Effector CD8-positive, alpha-beta T cell (primary cell): ENCODE results near the gene BRD9.
"Not testable (repeated sequence)": the region's sequence is repeated elsewhere in the genome, so short reads cannot be mapped to it uniquely, and the experiment has no call there.

Experiments used
- DNase-seq: peaks from one replicate; lab custom pipeline; 2025; lab: John Stamatoyannopoulos, UW
- total RNA-seq, 4 experiments: gene quantifications; one replicate each; lab custom pipeline; 2026; lab: John Stamatoyannopoulos, UW

Gene BRD9
- total RNA-seq, result 87.4 to 120 (median 106) reads per million in 4 experiments

DNA sequence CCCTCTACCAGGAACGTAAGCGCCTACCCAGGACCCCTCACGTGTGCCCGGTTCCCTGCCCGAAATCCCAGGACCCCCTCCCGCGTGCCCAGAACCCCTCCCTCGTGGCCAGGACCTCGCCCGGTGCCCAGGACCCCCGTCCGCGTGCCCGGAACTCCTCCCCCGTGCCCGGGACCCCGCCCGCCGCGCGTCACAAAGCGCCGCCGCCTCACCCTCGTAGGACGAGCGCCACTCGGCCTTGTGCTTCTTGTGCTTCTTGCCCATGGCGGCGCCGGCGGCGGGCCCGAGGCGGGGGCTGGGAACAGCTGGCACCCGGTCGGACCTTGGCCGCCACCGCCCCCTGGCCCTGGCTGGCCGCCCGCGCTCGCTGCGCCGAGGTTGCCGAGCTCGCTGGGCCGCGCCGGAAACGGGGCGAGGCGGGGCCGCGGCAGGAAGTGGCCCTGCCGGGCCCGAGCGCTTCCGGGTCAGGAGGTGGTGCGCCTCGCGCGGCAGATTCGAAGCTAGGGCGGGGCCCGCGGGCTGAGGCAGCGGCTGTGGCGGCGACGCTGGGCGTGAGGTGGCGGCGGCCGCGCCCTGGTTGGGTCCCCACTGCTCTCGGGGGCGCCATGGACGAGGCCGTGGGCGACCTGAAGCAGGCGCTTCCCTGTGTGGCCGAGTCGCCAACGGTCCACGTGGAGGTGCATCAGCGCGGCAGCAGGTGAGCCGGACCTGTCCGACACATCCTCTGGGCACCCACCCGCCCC, at the start of gene BRD9, which contains the start of gene TRIP13:
Gene BRD9 (minus strand): TSS at position 408 of the 743 bp plus-strand sequence. CDS start 144 bp downstream, at position 264.
Gene TRIP13 (plus strand): TSS at position 491 of the 743 bp plus-strand sequence. CDS start 115 bp downstream, at position 606.
- DNase-seq, result peak; percentile 61

DNA sequence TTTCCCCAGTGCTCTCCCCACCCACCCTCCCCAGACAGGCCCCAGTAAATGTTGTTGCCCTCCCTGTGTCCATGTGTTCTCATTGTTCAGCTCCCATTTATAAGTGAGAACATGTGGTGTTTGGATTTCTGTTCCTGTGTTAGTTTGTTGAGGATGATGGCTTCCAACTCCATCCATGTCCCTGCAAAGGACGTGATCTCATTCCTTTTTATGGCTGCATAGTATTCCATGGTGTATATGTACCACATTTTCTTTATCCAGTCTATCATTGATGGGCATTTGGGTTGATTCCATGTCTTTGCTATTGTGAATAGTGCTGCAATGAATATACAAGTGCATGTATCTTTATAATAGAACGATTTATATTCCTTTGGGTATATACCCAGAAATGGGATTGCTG, 48.1 kb upstream of the BRD9 start:
- DNase-seq, result not testable (repeated sequence)

DNA sequence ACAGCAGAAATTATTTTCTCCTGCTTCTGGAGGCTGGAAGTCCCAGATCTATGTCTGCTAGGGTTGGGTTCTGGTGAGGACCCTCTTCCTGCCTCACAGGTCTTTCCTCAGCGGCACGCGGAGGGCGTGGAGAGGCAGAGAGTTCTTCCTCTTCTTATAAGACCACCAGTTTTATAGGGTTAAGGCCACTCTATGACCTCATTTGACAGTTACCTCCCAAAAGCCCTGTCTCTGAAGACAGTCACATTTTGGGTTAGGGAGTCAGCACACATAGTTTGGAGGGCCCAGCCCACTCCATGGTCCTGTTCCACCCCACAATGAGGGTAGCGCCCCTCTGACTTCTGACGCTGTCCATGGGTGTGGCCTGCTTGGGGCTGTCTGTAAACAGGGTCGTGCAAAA, 46.8 kb upstream of the BRD9 start:
- DNase-seq, result no peak

DNA sequence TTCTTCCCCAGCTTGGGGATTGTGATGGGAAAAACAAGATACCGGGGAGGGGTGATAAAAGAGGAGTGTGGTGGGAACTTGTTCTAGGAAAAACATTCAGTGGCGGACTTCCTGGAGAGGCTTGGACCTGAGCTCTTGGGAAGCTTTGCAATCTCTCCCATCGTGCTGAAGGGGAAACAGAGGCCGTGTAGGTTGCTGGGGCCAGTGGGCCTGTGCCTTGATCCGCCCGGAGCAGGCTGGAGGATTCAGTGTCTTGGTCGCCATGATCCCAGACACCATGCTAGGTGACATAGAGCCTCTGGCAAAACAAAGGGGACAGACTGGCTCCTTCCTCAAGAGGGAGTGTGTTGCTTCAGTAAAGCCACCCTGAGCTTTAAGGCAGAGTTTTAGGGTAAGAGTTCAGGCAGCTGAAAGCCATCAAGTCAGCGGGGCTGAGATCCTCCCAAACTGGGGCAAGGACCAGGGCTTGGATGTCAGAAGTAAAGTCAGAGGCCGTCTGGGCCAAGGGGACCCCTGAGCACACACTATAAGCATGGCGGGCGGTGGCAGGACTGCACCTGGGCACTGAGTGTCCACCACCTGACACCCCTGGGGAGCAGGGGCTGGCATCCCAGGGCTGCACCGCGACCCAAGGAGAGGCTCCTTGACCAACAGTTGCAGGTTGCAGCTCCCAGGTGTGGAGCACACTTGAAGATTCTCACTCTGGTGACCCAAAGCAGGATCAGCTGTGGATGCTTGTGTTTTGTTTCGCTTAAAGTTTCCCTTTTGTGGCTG, 44.7 kb upstream of the BRD9 start:
- no peak for DNase-seq

DNA sequence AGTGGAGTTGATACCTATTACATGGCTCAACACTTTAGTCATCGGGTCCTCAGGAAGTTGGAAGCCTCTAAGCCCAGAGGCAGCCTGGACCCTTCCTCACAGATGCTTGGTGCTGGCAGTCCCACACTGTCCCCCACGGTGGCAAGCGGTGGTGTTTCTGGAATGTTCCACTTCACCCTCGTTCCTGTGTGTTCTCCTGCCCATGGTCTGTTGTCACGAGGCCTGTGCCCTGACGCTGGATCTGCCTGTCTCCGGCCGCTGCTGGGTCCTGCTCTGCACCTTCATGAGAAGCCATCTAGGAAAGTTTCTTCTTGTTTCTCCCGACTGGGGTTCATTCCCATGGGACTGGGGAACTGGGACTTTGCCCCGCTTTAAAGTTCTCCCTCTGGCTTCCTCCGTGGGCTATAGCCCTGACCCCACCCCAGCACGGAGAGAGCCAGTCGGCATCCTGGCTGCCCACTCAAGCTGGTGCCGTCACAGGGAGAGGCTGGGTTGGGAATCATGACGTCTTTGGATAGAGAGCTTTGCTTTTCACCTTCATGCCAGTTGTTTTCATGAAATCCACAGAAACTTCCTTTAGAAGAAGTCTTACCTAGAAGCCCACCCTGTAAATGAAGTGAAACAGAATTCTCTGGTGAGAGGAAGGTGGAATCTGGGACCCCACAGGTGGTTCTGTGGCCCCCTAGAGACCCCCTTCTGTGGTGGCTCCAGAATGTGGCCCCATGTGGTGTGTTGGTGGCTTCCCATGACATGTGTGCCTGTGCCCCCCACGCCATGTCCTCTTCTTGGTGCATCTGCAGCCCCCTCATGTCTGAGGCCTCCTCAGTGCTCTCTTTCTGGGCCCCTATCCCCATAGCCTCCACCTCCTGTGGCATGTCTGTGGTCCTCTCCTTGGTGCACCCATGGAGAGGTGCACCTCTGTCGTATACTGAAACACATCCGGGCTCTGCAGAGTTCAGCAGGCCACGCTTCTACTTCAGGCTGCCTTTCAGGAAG, 43.8 kb upstream of the BRD9 start:
- no peak for DNase-seq

DNA sequence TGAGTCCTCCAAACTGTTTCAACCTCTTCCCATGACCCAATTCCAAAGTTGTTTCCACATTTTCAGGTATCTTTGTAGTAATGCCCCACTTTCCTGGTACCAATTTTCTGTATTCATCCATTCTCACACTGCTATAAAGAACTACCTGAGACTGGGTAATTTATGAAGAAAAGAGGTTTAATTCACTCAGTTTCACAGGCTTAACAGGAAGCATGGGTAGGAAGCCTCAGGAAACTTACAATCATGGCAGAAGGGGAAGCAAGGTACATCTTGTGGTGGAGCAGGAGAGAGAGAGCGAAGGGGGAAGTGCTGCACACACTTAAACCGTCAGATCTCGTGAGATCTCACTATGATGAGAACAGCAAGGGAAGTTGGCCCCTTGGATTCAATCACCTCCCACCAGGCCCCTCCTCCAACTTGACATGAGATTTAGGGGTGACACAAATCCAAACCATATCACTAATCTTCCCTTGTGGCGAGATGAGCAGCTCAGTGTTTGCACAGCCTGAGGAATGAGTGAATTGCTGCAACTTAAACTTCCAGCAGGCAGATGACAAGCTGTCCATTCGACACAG, 43.0 kb upstream of the BRD9 start:
- no peak for DNase-seq

DNA sequence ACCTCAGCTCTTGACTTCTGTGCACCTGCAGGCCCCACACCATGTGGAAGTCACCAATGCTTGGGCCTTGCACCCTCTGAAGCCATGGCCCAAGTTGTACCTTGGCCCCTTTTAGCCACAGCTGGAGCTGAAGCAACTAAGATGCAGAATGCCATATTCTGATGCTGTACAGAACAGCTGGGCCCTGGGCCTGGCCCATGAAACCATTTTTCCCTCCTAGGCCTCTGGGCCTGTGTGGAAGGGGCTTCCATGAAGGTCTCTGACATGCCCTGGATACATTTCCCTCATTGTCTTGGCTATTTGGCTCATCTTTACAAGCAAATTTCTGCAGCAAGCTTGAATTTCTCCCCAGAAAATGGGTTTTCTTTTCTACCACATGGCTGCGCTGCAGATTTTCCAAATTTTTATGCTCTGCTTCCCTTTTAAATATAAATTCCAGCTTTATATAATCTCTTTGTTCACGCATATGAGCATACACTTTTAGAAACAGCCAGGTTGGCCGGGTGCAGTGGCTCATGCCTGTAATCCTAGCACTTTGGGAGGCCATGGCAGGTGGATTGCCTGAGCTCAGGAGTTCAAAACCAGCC, 41.9 kb upstream of the BRD9 start:
- DNase-seq, result not testable (repeated sequence)

DNA sequence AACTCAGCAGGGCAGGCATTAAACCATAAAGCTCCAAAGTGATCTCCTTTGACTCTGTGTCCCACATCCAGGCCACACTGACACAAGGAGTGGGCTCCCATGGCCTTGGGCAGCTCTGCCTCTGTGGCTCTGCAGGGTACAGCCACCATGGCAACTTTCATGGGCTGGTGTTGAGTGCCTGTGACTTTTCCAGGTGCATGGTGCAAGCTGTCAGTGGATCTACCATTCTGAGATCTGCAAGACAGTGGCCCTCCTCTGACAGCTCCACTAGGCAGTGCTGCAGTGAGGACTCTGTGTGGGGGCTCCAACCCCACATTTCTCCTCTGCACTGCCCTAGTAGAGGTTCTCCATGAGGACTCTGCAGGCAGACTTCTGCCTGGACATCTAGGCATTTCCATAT, 41.4 kb upstream of the BRD9 start:
- not testable (repeated sequence) for DNase-seq

DNA sequence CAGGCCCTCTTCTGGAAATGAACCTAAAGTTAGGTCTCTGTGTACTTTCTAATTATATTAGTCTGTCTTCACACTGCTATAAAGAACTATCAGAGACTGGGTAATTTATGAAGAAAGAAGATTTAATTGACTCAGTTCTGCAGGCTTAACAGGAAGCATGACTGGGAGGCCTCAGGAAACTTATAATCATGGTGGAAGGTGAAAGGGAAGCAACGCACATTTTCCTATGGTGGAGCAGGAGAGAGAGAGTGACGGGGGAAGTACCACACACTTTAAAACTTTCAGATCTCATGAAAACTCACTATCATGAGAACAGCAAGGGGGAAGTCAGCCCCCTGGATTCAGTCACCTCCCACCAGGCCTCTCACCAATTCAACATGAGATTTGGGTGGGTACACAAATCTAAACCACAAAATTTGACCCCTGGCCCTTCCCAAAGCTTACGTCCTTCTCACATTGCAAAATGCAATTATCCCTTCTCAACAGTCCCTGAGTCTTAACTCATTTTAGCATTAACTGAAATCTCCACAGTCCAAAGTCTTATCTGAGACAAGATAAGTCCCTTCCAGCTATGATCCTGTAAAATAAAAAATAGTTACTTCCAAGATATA, 40.8 kb upstream of the BRD9 start:
- no peak for DNase-seq

DNA sequence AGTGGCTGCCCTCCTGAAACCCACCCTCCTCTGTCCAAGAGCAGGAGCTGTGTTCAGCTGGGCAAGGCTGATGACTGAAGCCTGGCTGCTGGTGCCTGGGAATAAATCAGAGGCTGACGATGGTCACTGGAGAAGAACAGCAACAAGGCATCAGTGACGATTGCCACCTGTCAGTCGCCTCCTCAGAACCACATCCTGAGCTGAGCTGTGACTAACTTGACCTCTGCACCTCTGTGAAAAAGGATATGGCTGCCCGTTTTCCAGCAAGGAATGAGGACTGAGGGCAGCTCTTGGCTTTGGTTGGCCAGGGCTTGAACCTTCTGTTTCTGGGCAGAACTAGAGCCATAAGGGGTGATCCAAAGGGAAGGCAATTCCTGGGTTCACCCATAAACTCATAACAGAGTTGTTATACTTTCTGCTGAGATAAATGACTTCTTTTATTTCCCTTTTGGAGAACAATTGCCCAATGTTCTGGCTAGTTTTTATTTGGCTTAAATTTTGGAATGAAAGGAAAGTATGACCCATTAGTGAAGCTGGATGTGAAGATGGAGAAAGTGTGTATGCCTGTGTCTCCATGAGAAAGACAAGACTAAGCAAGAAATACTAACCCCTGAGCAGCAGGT, 40.1 kb upstream of the BRD9 start:
- DNase-seq, result no peak

DNA sequence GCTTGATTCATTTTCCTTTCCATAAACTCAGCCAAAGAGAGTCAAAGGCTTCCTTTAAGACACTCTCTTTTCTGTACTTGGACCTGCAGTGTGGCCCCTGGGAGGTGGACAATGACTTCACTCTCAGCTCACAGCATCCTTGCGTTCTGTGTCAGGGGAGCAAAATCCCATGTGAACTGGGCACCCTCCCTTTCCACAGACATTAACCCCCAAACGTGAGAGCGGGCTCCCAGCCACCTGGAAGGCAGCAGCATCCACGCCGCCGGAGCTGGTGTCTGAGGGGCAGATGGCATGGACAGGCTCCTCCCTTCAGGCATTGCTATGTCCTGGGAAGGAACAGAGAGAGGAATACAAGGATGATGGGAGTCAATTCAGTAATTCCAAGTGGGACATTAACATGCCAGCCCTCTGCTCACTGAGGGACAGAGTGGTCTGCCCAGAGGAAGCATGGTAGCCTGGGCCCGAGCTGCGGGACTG, 39.6 kb upstream of the BRD9 start:
- DNase-seq, result no peak

DNA sequence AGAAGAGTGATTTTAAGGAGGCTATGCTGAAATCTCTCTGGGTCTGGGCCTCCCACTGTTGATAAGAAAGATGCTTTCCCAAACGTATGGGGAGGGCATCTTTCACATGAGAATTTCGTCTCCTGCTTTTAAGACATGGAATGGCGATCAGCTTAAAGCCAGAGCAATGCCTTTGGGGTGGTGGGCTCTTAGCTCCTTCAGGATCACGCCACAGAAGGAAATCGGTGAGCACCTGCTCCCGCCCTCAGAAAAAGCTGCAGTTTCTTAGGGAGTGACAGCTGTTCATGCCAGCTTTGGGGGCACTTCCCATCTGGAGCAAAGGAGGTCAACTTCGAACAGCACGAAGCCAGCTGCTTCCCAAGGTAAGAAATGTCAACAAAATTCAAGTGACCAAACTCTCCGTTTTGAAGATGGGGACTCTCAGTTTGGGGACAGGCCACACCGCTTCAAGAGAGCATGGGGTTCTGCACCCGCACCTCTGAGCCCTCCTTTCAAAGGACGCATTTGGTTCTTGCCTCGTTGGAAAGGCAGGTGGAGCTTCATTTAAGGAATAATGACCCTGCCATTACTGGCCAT, 39.1 kb upstream of the BRD9 start:
- no peak for DNase-seq

DNA sequence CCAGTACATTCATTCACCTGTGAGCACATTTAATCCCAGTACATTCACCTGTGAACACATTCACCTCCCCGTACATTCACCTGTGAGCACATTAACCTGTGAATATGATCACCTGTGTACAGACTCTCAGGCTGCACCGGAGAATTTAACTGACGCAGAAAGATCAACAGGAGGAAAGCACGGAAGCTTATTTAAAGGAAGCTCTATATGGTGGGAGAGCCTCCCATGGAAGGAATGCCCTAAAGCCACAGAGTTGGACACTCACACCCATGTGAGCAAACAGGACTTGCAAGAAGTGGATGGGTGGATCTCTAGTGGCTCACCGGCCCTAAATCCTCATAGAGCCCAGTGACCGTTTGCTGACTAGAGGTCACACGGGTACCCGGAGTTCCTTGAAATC, 38.3 kb upstream of the BRD9 start:
- DNase-seq, result no peak

DNA sequence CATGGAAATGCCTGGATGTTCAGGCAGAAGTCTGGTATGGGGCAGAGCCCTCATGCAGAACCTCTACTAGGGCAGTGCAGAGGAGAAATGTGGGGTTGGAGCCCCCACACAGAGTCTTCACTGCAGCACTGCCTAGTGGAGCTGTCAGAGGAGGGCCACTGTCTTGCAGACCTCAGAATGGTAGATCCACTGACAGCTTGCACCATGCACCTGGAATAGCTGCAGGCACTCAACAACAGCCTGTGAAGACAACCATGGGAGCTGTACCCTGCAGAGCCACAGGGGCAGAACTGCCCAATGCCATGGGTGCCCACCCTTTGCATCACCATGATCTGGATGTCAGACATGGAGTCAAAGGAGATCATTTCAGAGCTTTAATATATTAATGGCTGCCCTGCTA, 37.0 kb upstream of the BRD9 start:
- no peak for DNase-seq

DNA sequence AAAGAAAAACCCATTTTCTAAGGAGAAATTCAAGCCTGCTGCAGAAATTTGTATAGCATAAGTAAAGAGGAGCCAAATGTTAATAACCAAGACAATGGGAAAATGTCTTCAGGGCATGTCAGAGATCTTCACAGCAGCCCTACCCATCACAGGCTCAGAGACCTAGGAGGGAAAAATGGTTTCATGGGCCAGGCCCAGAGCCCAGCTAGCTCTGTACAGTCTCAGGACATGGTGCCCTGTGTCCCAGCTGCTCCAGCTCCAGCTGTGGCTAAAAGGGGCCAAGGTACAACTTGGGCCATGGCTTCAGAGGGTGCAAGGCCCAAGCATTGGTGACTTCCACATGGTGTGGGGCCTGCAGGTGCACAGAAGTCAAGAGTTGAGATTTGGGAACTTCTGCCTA, 36.6 kb upstream of the BRD9 start:
- not testable (repeated sequence) for DNase-seq

DNA sequence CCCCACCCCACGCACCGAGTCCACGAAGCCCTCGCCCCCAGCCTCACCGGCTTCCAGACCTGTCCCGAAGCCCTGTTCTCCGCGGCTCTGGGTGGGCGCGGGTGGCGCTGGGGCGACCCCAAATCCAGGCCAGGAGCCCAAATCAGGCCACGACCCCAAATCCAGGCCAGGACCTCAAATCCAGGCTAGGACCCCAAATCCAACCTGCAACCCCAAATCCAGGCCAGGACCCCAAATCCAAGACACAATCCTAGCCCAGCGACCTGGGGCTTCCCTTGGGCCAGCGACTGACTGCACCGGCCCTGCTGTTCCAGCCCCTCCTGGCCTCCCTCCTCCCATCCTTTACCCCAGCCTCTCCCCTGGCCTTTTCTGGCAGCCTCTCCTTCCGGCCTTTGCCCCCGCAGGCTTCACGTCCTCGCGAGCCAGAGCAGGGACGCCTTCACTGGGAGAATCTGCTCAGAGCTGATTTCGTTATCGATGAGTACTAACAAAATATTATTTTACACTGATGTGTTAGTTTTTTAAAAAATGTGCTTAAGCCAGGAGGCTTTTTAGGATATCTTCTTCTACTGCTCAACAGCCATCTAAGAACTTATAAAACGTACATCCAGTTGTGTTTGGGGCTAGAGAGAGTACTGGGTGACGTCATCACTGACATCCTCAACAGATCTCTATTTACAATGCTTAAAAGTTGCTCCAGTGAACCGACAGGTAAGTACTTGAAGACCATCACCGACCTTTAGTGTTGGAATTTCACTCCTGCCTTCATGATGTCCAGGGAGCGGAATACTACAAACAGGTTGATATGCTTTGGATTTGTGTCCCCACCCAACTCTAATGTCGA, 34.8 kb upstream of the BRD9 start:
- DNase-seq, result no peak

DNA sequence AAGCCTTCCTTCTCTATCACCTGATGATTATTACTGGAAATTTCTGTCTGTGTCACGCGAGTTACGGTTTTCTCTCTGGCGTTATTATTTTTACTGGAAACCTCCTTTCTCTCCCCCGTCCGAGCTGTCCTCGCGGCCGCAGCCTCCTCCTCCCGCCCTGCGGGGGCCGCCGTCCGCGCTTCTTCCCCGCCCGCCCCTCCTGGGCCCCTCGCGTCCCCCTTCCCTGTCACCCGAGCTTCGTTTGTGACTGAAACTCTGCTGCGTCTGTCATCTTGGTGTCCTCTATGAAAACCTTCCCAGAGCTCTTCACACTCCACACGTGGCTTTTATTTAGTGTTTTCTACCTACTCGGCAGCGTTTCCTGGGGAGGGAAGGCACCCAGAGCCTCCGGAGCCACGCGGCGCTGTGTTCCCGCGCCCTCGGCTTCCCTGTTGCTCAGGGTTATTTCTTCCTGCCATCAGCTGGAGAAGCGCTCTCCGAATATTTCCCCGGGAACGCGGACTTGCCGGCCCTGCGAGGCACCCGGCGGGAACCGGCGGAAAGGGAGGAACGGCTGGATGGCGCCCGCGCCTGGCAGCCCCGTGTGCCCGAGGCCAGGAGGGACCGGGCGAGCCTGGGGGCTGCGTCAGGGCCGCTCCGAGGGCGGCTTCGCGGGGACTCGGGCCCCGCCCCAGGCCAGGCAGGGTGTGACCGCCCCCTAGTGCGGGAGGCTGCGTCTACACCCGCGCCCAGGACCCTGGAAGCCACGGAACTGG, 34.0 kb upstream of the BRD9 start:
- DNase-seq, result no peak

DNA sequence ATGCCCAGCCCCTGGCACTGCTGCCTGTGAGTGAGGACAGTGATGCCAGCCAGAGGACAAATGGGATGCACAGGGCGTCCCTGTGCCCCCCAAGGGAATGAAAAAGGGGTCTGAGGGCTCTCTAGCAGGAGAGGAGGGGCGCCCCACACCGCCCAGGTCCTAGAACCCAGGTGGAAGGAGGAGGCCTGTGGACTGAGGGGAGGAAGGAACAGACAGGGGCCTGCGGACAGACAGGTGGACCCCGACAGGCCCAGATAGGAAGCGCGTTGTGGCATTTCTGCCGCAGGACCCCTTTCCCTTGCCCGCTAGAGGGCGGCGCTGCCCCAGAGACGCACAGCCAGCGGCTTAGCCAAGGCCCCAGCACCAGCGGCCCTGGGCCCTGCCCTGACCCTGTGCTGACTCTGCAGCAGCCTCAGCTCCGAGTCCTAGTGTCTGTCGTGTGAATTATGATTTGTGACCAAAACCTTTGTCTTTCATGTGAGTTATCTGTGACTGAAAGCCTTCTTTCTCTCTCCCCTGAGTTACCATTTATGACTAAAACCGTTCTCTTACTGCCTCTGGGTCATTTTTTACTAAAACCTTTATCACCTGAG, 30.8 kb upstream of the BRD9 start:
- peak; percentile 59 for DNase-seq
